Cardiac muscle cell (in vitro differentiated cells and primary cell): Measurements from ENCODE around the gene FAR2. TPM values are rescaled to one million over a fixed set of nuclear protein-coding genes. Genes with fewer than 3 reads are reported as not detected.

ENCODE experiments used
- DNase-seq, 2 donors: peaks; one replicate each; pipeline versions ENCODE4 v3.0.0 to v3.0.0-alpha.2; 2010 to 2017; ENCODE audit warnings: low read depth in 1 of 2, low spot score in 1 of 2
- H3K27ac ChIP-seq: fragments of 200-600 bp; sonication (generic); 2 replicates; pipeline ENCODE4 v1.5.1; 2016
- H3K27me3 ChIP-seq: fragments of 200-600 bp; sonication (generic); 2 replicates; pipeline ENCODE4 v1.6.0; 2016; ENCODE audit warnings: control low read depth
- H3K36me3 ChIP-seq: fragments of 200-600 bp; sonication (generic); 2 replicates; pipeline ENCODE4 v1.5.1; 2016; ENCODE audit warnings: control low read depth
- H3K4me1 ChIP-seq: fragments of 200-600 bp; sonication (generic); 2 replicates; pipeline ENCODE4 v1.8.1; 2017; ENCODE audit warnings: low read depth, mild to moderate bottlenecking, mixed run types
- H3K4me3 ChIP-seq: fragments of 200-600 bp; sonication (generic); 2 replicates; pipeline ENCODE4 v1.5.1; 2016; ENCODE audit warnings: mild to moderate bottlenecking
- H3K9me3 ChIP-seq: fragments of 200-600 bp; sonication (generic); 2 replicates; pipeline ENCODE4 v1.5.1; 2017; ENCODE audit warnings: low read depth, mild to moderate bottlenecking, control low read depth
- CTCF ChIP-seq: IDR thresholded peaks from 2 replicates; pipeline ENCODE4 v1.5.1; 2012; ENCODE audit warnings: low read depth, mild to moderate bottlenecking, low read length
- polyA plus RNA-seq: library from polyadenylated mRNA; unstranded; fragments of >200 nt; fragmentation: Nextera tagmentation; extraction: Ambion mirVana; gene quantifications from 2 replicates; pipeline ENCODE4 v1.2.1, GENCODE V29; 2016
- total RNA-seq: library from RNA; depleted of rRNA; stranded (reverse); fragments of >200 nt; gene quantifications from 2 replicates; pipeline ENCODE4 v1.2.3, GENCODE V29; 2016

Gene FAR2
- total and polyA plus RNA-seq, 2 experiments from 2014 or later: 0.38 to 0.42 TPM

GRCh38 chr12:29223426-29223825 lies 74.3 kb downstream of the FAR2 start:
- H3K27me3 ChIP-seq: no peaks in the 10 kb centered on the region
- H3K9me3 ChIP-seq: no peaks in the 10 kb centered on the region
- H3K36me3 ChIP-seq: no peaks in the 10 kb centered on the region
- H3K4me1 ChIP-seq: no peaks in the 10 kb centered on the region
- no peak overlapping the region for H3K27ac ChIP-seq
- no peak overlapping the region for H3K4me3 ChIP-seq
- DNase-seq: no peak
- TF ChIP-seq CTCF: no peak

DNA sequence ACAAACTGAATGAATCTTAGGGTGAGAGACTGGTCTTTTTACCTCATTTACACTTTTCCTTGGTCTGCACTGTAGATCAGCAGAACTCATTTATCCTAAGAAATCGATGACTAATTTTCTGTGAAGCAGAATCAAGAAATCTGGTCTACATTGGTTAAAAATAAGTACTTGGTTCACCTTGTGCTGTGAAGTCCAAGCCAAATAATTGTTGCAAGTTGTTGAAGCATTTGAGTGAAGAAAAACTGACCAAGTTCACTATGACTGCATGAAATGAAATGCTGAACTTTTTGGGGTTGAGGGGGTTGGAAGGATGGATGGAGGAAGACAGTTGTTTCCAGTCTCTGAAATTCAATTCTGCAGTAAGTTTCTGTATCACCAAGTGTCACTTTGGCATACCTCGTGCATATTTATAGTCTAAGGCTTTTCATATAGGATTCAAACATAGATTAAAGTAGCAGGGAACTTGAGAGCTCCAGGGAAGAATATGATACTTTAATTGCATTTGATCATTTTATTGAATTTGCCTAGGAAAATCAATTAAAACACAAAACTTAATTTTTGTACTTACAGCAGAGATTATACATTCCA lies 75.0 kb downstream of the FAR2 start:
- Histone ChIP-seq H3K36me3 (no peaks in the 10 kb centered on the region), H3K9me3 (no peaks in the 10 kb centered on the region), H3K27ac (no peak overlapping the region), H3K4me3 (no peak overlapping the region), H3K27me3 (no peaks in the 10 kb centered on the region), H3K4me1 (no peaks in the 10 kb centered on the region)
- TF ChIP-seq CTCF: no peak
- DNase-seq: no peak

GRCh38 chr12:29224572-29224971 lies 75.5 kb downstream of the FAR2 start:
- H3K27ac ChIP-seq: no peak overlapping the region
- H3K4me3 ChIP-seq: no peak overlapping the region
- H3K4me1 ChIP-seq: no peaks in the 10 kb centered on the region
- DNase-seq: no peak
- no peaks in the 10 kb centered on the region for H3K36me3 ChIP-seq
- TF ChIP-seq CTCF: no peak
- no peaks in the 10 kb centered on the region for H3K9me3 ChIP-seq
- no peaks in the 10 kb centered on the region for H3K27me3 ChIP-seq

DNA sequence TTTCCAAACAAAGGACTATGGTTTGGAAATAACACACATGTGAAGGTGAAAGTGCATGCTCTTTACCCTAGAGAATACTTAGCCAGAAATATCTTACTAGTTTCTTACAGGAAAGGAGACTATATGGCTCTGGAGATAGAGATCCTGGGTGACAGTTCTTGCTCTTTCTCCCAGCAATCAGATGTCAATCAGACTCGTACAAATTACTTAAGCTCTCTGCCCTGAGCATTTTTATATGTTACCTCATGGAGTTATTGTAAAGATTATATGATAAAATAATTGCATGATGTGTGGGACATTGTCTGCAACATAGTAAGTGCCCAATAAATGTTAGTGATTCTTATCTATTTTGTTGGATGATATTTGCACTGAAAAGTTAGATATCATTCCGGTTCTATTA lies 76.8 kb downstream of the FAR2 start:
- Histone ChIP-seq H3K27me3 (no peaks in the 10 kb centered on the region), H3K36me3 (no peaks in the 10 kb centered on the region), H3K9me3 (no peaks in the 10 kb centered on the region), H3K4me1 (no peaks in the 10 kb centered on the region), H3K27ac (no peak overlapping the region), H3K4me3 (no peak overlapping the region)
- DNase-seq: no peak
- no peak for TF ChIP-seq CTCF

DNA sequence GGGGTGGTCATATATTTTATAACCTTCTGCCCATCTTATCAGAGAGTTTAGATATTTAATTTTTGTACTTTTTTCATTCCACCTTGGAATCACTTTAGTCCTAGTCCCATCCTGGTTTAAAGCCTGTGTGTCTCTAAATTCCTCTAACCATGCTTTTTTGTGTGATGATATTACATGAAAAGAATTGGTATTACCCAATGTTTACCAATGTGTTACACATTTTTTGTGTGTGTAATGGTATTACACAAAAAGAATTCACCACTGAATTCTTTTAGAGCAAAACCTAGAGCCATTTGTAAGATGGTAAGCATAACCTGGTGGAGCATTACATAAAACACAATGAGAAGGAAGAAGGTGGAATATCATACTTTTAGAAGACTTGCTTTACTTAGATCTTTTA lies 77.5 kb downstream of the FAR2 start:
- Histone ChIP-seq H3K4me3 (no peak overlapping the region), H3K36me3 (no peaks in the 10 kb centered on the region), H3K9me3 (no peaks in the 10 kb centered on the region), H3K27ac (no peak overlapping the region), H3K27me3 (no peaks in the 10 kb centered on the region), H3K4me1 (no peaks in the 10 kb centered on the region)
- no peak for TF ChIP-seq CTCF
- no peak for DNase-seq
